Peyer's patch (tissue), 4 donors: ENCODE data around the gene ANKMY2.

Experiments used
- POLR2A ChIP-seq, 2 donors: fragments of 450-650 bp; IDR thresholded peaks; one replicate each; pipeline ENCODE4 v1.5.1; 2017; ENCODE audit warnings: antibody characterized with exemption in 2 of 2, mild to moderate bottlenecking in 2 of 2, moderate library complexity in 2 of 2
- TF ChIP-seq, protein P1 (sequence below), 6 experiments: fragments of 450-650 bp in 4 of 6; fragments of 200-600 bp in 2 of 6; sonication (generic) in 1 of 6; IDR thresholded peaks; one replicate each; pipeline ENCODE4 v1.5.1; 2017 to 2019; ENCODE audit warnings: antibody characterized with exemption in 6 of 6, mild to moderate bottlenecking in 3 of 6, moderate library complexity in 1 of 6

DNA sequence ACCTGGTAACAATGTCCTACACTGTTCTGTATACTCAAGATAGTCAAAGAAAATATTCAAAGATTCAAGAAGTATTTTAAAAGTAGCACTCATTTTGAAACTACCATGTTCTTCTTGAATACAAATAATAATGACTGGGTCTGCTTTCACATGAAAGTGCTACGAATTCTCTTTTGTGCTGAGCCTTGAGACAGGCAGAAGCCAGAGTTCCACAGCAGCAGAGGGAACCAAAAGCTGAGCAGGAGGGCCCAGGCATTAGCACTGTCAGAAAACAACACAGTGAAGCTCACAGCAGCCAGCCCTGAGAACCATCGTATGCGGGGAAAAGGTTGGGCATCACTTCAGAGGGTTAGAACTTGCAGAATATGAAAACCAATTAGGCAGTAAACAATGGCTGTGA, 38.9 kb downstream of the ANKMY2 start:
- TF ChIP-seq, protein P1, sequence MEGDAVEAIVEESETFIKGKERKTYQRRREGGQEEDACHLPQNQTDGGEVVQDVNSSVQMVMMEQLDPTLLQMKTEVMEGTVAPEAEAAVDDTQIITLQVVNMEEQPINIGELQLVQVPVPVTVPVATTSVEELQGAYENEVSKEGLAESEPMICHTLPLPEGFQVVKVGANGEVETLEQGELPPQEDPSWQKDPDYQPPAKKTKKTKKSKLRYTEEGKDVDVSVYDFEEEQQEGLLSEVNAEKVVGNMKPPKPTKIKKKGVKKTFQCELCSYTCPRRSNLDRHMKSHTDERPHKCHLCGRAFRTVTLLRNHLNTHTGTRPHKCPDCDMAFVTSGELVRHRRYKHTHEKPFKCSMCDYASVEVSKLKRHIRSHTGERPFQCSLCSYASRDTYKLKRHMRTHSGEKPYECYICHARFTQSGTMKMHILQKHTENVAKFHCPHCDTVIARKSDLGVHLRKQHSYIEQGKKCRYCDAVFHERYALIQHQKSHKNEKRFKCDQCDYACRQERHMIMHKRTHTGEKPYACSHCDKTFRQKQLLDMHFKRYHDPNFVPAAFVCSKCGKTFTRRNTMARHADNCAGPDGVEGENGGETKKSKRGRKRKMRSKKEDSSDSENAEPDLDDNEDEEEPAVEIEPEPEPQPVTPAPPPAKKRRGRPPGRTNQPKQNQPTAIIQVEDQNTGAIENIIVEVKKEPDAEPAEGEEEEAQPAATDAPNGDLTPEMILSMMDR (IDR thresholded peaks at IDR 0.05): no peak
- TF ChIP-seq POLR2A (IDR thresholded peaks at IDR 0.05): no peak
